Tongue (tissue), 2 donors: ENCODE data around the gene BCL2L1. TPM values are rescaled to one million over a fixed set of nuclear protein-coding genes. Genes with fewer than 3 reads are reported as not detected.
"Not testable (repeated sequence)": the region's sequence is repeated elsewhere in the genome, so short reads cannot be mapped to it uniquely, and the experiment has no call there.

Experiments used
- DNase-seq: peaks from one replicate; pipeline ENCODE4 v3.0.0-alpha.2; 2015
- total RNA-seq: library from RNA; depleted of rRNA; stranded (reverse); fragments of >200 nt; gene quantifications from one replicate; pipeline ENCODE4 v1.2.3, GENCODE V29; 2014

The BCL2L1 gene
- total RNA-seq, 1 donor from 2014 or later: 37.2 TPM

- peak; percentile 46 for DNase-seq
These were observed 78.0 kb downstream of the BCL2L1 start for GRCh38 chr20:31644701-31645100.

- no peak for DNase-seq
These were observed 79.1 kb downstream of the BCL2L1 start for GRCh38 chr20:31643522-31643921.

GRCh38 chr20:31642837-31643236, 79.8 kb downstream of the BCL2L1 start:
- no peak for DNase-seq

- DNase-seq: no peak
These were observed 81.3 kb downstream of the BCL2L1 start for GRCh38 chr20:31641391-31641790.

- no peak for DNase-seq
These were observed 82.4 kb downstream of the BCL2L1 start for GRCh38 chr20:31640259-31640658.

- no peak for DNase-seq
These were observed 83.9 kb downstream of the BCL2L1 start for GRCh38 chr20:31638816-31639215.

GRCh38 chr20:31638317-31638716, 84.4 kb downstream of the BCL2L1 start:
- no peak for DNase-seq

- no peak for DNase-seq
These were observed 85.0 kb downstream of the BCL2L1 start, which contains the start of gene COX4I2 for GRCh38 chr20:31637660-31638059. Gene COX4I2, plus strand, starts transcription at chr20:31637912. Its CDS starts 1,106 bp downstream, at chr20:31639018.

GRCh38 chr20:31633339-31633914, 89.2 kb downstream of the BCL2L1 start:
- DNase-seq: no peak

- no peak for DNase-seq
These were observed 89.9 kb downstream of the BCL2L1 start for GRCh38 chr20:31632548-31633338.

- DNase-seq: peak; percentile 56
These were observed 92.4 kb downstream of the BCL2L1 start for GRCh38 chr20:31630187-31630790.

GRCh38 chr20:31628057-31628456, 94.6 kb downstream of the BCL2L1 start:
- DNase-seq: not testable (repeated sequence)

GRCh38 chr20:31626534-31626933, 96.1 kb downstream of the BCL2L1 start:
- DNase-seq: not testable (repeated sequence)

- not testable (repeated sequence) for DNase-seq
These were observed 99.6 kb downstream of the BCL2L1 start for GRCh38 chr20:31623123-31623505.

- no peak for DNase-seq
These were observed 102.4 kb downstream of the BCL2L1 start for GRCh38 chr20:31620246-31620645.

GRCh38 chr20:31617432-31618104, 105.1 kb downstream of the BCL2L1 start:
- DNase-seq: no peak

GRCh38 chr20:31615416-31615815, 107.3 kb downstream of the BCL2L1 start:
- DNase-seq: no peak

Other genes with a start within 250 kb of the BCL2L1 start
- gene DEFB124, start 247.7 kb downstream of the BCL2L1 start, total RNA-seq: not detected
- gene REM1, start 247.6 kb downstream of the BCL2L1 start, total RNA-seq: 4.5 TPM
- gene HM13, start 208.4 kb downstream of the BCL2L1 start, total RNA-seq: 44.3 TPM
- 94.2 TPM for gene ID1, start 117.6 kb downstream of the BCL2L1 start, total RNA-seq
- 6.3 TPM for gene COX4I2, start 85.0 kb downstream of the BCL2L1 start, total RNA-seq
- gene TPX2, start 16.4 kb upstream of the BCL2L1 start, total RNA-seq: 19.6 TPM
- 55.9 TPM for gene MYLK2, start 96.5 kb upstream of the BCL2L1 start, total RNA-seq
- gene FOXS1, start 122.7 kb upstream of the BCL2L1 start, total RNA-seq: 3.6 TPM
- 0.82 TPM for gene DUSP15, start 147.7 kb upstream of the BCL2L1 start, total RNA-seq
- gene TTLL9, start 147.8 kb upstream of the BCL2L1 start, total RNA-seq: 1.0 TPM
- 6.5 TPM for gene PDRG1, start 229.2 kb upstream of the BCL2L1 start, total RNA-seq
- under 0.01 TPM for gene XKR7, start 245.3 kb upstream of the BCL2L1 start, total RNA-seq